GM18868 (cell line): ENCODE measurements around the gene CENPVL2.
"Not testable (repeated sequence)": the region's sequence is repeated elsewhere in the genome, so short reads cannot be mapped to it uniquely, and the experiment has no call there.

Experiments
- ATAC-seq: cut with Tn5 transposase; IDR thresholded peaks from one replicate; pipeline ENCODE4 v1.9.1; 2021; ENCODE audit warnings: mild to moderate bottlenecking, moderate library complexity; ENCODE audit not compliant: unreplicated experiment

Gene CENPVL2

GRCh38 chrX:51682720-51683062, at the start of gene CENPVL2:
Gene CENPVL2, minus strand, starts transcription at chrX:51682831. Its CDS starts 0 bp downstream, at chrX:51682831.
- not testable (repeated sequence) for ATAC-seq

DNA sequence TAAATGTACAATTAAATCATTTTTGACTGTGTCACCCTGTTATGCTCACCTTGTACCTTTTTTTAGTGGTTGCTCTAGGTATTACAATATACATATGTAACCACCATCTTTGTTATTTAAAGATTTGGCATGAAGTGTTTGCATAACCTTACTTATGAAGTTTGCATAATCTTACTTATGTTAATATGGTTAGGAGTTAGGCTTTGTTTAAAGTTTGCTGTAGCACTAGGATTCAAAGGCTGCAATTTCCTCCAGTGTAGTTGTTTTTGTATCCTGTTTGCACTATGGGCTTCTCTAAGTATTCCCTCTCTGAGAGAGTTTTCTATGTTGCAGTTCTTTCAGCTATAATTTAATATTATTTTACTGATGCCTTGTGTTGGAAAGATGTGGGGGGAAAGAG, 45.6 kb upstream of the CENPVL2 start:
- ATAC-seq: no peak

GRCh38 chrX:51712943-51713647, 30.5 kb upstream of the CENPVL2 start:
- ATAC-seq: not testable (repeated sequence)

- ATAC-seq: not testable (repeated sequence)
Measured at GRCh38 chrX:51710277-51711164, 27.9 kb upstream of the CENPVL2 start, which contains the start of gene CENPVL1. Gene CENPVL1, plus strand, starts transcription at chrX:51710512. Its CDS starts 0 bp downstream, at chrX:51710512.

GRCh38 chrX:51697397-51697796, 14.8 kb upstream of the CENPVL2 start:
- ATAC-seq: no peak

DNA sequence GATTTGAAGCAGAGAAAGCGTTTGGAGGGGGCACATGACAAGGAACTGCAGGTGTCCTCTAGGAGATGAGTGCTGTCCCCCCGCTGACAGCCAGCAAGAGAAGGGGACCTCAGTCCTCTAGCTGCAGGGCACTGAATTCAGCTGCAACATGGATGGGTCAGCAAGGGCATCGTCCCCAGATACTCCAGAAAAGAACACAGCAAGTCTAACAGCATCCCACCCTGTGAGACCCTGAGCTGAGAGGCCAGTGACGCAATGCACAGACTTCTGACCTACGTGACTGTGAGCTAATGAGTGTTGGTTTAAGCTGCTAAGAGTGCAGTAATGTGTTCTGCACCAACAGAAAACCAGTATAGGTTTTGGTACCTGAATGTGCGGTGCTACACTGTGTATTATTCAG, 11.6 kb upstream of the CENPVL2 start:
- ATAC-seq: no peak

GRCh38 chrX:51681808-51682719, 567 bp downstream of the CENPVL2 start:
- not testable (repeated sequence) for ATAC-seq

DNA sequence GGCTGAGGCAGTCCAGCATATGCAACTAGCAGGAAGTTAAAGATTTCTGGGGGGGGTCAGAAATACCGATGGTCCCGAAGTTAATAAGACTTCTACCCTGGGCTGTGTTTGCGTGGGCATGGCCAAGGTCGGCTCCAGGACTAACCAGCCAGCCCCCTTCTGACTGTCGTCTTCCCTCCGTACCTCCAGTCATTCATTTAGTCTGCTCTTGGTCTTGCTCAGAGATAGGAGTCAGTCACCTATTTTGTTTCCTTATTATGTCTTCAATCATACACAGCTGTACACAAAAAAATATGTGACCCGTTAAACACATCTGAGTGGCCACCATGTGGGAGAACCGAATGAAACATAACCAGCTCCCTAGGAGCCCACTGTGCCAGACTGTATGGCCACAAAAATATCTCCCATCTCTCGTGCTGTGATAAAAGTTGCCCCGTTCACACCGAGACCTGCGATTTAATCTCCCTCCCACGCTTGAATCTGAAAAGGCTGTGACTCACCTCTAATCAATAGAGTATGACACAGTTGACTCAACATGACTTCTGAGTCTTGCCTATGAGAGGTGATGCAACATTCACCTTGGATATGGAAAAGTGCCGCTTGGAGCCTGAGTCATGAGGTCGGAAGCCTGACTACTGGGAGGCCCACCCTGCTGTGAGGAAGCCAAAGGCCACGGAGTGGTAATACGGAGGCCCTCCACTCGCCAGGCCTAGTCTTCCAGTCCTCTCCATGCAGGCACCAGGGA, 2.8 kb downstream of the CENPVL2 start:
- not testable (repeated sequence) for ATAC-seq

DNA sequence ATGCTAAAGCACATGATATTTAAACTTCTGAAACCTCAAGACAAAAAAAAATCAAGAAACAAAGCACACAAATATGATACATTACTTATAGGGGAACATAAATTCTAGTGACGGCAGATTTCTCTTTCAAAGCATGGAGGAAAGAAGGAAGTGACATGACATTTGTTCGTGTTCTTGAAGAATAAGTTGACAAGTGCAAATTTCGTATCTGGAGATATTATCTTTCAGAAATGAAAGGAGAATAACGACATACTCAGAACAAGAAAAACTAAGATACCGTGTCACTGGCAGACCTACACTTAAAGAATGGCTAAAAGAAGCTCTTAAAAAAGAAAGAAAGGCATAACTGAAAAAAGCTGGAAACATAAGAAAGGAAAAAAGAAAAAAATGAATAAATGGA, 16.6 kb downstream of the CENPVL2 start:
- ATAC-seq: no peak

DNA sequence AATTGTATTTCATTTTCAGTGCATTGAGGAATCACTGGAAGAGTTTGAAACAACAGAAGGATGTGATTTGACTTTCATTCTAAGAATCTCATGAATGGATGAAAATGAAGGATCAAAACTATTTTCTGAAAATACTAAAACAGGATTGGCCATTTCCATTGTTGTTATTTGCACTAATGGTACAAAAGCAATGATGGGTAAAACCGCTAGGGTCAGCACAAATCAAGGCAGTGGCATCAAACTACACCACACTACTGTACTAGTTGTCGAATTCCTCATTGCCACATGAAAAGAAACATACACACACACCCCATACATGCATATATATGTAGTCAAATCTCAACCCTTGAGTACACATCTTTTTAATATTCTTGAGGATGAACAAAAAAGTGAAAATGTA, 39.3 kb downstream of the CENPVL2 start:
- no peak for ATAC-seq

GRCh38 chrX:51641421-51642021, 41.1 kb downstream of the CENPVL2 start:
- ATAC-seq: no peak

DNA sequence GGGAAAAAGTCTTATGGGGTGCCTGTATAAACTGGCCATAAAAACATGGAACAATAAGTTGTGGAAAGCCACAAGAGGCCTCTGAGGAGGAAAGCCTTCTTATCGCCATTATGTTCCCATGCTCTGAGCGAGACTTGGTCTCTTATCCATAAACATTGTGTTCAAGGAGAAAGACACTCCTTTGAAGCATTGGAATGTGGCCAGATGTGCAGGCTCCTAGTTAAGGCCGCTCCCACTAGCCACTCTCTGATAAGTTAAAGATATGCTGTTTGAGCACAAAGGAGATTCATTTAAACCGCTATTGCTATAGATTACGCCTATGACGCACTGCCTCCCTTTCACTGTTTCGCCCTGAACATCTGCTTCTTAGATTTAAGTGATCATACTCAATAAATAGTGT, 46.1 kb downstream of the CENPVL2 start:
- not testable (repeated sequence) for ATAC-seq
